IPS DF 6.9 (cell line): ENCODE measurements around the gene FPR2.

Source experiments
- DNase-seq: peaks from one replicate; pipeline ENCODE4 v3.0.0-alpha.2; 2013; ENCODE audit warnings: low read depth, low spot score
- H3K27ac ChIP-seq: one replicate; pipeline ENCODE4 v1.5.1; 2013; ENCODE audit warnings: low read length, control low read depth
- H3K27me3 ChIP-seq: 2 replicates; pipeline ENCODE4 v1.6.1; 2013; ENCODE audit warnings: mild to moderate bottlenecking, low read length; ENCODE audit not compliant: control insufficient read depth, insufficient read depth
- H3K36me3 ChIP-seq: 2 replicates; pipeline ENCODE4 v1.6.1; 2013; ENCODE audit warnings: low read length; ENCODE audit not compliant: control insufficient read depth, insufficient read depth
- H3K4me1 ChIP-seq: 2 replicates; pipeline ENCODE4 v1.6.1; 2013; ENCODE audit warnings: low read length; ENCODE audit not compliant: control insufficient read depth, insufficient read depth
- H3K4me3 ChIP-seq: 2 replicates; pipeline ENCODE4 v1.5.1; 2013; ENCODE audit warnings: mild to moderate bottlenecking, low read length
- H3K9me3 ChIP-seq: 2 replicates; pipeline ENCODE4 v1.6.1; 2013; ENCODE audit warnings: low read length, inconsistent platforms; ENCODE audit not compliant: control insufficient read depth, insufficient read depth
- WGBS: extraction: QIAGEN DNeasy Blood & Tissue Kit; methylation state at CpG from one replicate; pipeline ENCODE4 v1.1.7; 2013; ENCODE audit warnings: mixed read lengths, missing lambda C conversion rate; ENCODE audit not compliant: insufficient read length, insufficient coverage; 5-methylcytosine and 5-hydroxymethylcytosine counted together

Gene FPR2

DNA sequence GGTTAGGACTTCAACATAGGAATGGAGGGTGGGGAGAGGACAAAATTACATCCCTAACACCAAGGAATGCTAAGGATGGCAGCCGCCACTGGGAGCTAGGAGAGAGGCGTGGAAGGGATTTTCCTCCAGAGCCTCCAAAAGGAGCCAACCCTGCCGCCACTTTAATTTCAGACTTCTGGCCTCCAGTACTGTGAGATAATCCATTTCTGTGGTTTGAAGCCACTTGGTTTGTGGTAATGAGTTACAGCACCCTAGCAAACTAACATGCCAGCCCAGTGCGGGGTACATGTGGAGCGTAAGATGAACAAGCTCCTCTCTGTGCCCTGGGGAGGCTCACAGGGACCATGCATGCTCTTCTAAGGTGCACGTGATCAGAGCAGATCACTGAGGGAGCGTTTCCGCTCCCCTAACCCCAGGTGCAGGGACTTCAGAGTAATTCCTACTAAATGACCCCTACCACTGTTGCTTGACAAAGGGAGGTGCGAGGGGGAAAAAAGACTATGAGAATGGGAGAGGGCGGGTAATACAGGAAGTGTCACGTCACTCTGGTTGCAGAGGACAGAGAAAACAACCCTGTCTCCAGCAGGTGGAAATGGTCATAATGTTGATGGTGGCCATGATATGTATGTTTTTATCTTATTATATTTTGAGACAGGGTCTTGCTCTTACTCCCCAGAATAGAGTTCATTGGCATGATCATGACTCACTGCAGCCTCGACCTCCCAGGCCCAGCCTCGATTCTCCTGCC is 21.3 kb upstream of the FPR2 start:
- H3K4me1 ChIP-seq = no peaks in the 10 kb centered on the region
- H3K27me3 ChIP-seq = no peaks in the 10 kb centered on the region; the same call in 1 of the 2 replicates
- no peaks in the 10 kb centered on the region for H3K36me3 ChIP-seq
- H3K4me3 ChIP-seq = no peak overlapping the region
- no peak for DNase-seq
- WGBS = no CpG with 5 or more reads among the region's 13 CpGs
- no peaks in the 10 kb centered on the region for H3K9me3 ChIP-seq
- H3K27ac ChIP-seq = no peak overlapping the region

DNA sequence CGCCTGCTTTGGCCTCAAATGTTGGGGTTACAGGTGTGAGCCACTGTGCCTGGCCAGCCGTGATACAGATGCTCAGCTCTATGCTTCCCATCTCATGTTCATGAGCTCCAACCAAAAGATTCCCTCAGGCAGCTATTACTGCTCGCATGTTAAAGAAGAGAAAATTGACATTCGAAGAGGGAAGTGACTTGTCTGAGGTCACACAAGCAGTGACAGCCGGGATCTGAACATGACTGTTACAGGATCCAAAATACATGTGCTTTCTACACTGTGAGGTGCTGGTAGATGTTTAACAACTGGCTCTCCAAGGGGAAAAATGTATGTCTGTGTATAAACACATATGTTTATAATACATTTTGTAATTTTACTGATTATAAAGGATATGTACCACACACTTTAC is 20.6 kb upstream of the FPR2 start:
- H3K27ac ChIP-seq = no peak overlapping the region
- WGBS = no CpG with 5 or more reads among the region's 5 CpGs
- DNase-seq = no peak
- H3K9me3 ChIP-seq = no peaks in the 10 kb centered on the region
- no peaks in the 10 kb centered on the region for H3K36me3 ChIP-seq
- no peaks in the 10 kb centered on the region for H3K4me1 ChIP-seq
- no peaks in the 10 kb centered on the region; the same call in 1 of the 2 replicates for H3K27me3 ChIP-seq
- H3K4me3 ChIP-seq = no peak overlapping the region

DNA sequence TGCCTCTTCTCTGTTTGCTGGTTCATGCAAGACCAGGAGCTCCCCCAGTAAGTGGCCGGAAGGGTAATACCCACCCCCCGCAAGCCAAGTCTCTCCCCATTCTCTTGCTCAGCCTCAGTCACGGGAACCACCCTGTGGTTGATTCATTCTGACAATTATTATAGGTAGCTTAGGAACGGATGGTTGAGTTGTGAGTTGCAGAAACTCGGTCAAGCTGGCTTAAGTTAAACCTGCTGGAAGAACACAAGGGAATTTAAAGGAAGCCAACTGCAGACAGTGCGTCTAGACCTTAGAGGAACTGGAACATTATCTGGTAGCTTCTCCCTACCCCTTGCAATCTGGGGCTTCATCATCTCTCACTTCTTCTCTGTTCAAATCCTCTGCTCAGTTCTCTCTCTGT is 18.2 kb upstream of the FPR2 start:
- Histone ChIP-seq H3K4me3 (no peak overlapping the region), H3K36me3 (no peaks in the 10 kb centered on the region), H3K27me3 (no peaks in the 10 kb centered on the region), H3K9me3 (no peaks in the 10 kb centered on the region), H3K4me1 (no peaks in the 10 kb centered on the region), H3K27ac (no peak overlapping the region)
- no CpG with 5 or more reads among the region's 6 CpGs for WGBS
- DNase-seq = no peak

DNA sequence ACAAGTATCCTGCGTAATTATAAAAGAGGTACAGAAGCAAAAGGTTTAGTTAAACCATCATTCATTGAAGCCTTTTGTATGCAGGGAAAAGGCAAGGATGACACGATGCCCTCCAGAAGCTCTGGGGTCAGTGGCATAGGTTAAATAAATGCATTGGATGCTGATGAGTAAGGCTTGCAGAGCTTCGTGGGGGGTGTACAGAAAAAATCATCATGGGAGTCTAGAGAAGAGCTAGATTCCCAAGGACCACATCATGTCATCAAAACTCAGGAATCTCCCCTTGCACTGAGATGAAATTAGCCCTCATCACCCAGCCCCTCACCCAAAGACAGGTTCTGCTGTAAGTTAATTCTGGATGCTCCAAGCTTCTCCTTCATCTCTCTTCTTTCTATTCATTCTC is 17.6 kb upstream of the FPR2 start:
- WGBS = no CpG with 5 or more reads among the region's 3 CpGs
- no peak overlapping the region for H3K27ac ChIP-seq

DNA sequence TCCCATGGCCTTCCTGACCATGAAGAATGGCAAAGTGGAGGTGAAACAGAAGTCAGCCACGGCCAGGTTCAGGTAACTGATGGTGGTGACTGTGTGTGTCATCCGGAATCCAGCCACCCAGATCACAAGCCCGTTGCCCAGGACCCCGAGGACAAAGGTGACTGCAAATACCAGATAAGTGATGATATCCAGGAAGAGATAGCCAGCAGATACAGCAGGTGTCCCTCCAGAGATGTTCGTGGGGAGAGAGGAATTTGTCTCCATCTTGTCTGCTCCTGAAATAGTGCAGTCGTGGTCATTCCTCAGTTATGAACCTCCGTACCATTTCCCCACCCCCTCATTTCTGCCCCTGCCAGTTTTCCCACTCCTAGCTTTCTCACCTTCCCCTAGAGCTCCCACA is 14.2 kb upstream of the FPR2 start:
- H3K27ac ChIP-seq = no peak overlapping the region
- H3K4me3 ChIP-seq = no peak overlapping the region
- H3K9me3 ChIP-seq = no peaks in the 10 kb centered on the region
- H3K4me1 ChIP-seq = no peaks in the 10 kb centered on the region
- no CpG with 5 or more reads among the region's 7 CpGs for WGBS
- H3K27me3 ChIP-seq = no peaks in the 10 kb centered on the region
- DNase-seq = no peak
- no peaks in the 10 kb centered on the region for H3K36me3 ChIP-seq

More for the DNA sequence above, 17.6 kb upstream of the FPR2 start:
- Histone ChIP-seq H3K36me3 (no peaks in the 10 kb centered on the region), H3K4me3 (no peak overlapping the region), H3K27me3 (no peaks in the 10 kb centered on the region), H3K9me3 (no peaks in the 10 kb centered on the region), H3K4me1 (no peaks in the 10 kb centered on the region)
- no peak for DNase-seq

DNA sequence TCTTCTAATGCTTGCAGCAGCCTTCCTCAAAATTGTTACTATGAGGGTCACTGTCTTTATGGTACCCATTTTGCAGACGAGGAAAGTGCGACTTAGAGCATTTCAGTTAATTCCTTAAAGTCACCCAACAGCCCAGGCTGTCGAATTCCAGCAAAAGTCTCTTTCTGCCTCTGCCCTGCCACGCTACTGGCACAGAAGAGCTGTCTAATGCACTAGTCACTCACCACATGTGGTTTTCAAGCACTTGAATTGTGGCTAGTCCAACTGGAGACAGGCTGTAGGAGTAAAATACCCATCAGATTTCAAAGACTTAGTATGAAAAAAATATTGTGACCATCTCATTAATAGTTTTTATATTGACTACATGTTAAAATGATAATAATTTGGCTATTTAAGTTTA is 11.0 kb upstream of the FPR2 start:
- DNase-seq = no peak
- Histone ChIP-seq H3K4me3 (no peak overlapping the region), H3K27ac (no peak overlapping the region), H3K36me3 (no peaks in the 10 kb centered on the region), H3K27me3 (no peaks in the 10 kb centered on the region), H3K4me1 (no peaks in the 10 kb centered on the region), H3K9me3 (no peaks in the 10 kb centered on the region)
- no CpG with 5 or more reads among the region's 4 CpGs for WGBS

DNA sequence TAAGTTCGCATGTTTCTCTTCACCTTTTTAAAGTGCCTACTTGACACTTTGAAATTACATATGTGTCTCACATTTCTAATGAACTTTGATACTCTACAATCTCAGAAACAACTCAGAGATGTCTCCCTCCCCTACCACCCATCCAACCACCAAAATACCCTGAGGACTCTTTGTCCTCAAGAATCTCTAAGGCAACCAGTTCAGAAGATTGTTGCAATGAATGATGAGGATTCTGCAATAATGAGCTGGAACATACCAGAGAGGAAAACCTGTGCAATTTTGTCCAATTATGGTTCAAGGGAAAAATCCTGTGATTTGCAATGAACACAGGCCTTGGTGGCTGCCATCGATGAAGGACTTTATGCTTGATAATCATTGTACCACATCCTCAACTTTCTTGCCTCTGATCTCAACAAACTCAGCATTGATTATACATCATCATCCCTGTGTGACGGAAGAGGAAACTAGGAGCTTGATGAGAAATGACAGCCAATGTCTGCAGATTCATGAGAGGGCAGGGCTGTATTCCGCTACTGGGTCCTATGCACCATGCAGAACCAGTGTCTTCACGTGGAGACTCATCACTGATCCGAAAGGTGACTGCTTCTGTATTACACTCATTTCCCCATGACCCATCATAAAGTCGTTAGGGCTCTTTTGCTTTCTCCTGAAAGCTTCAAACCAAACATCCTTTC is 10.4 kb upstream of the FPR2 start:
- H3K4me3 ChIP-seq = no peak overlapping the region
- H3K36me3 ChIP-seq = no peaks in the 10 kb centered on the region
- no peaks in the 10 kb centered on the region for H3K4me1 ChIP-seq
- H3K27me3 ChIP-seq = no peaks in the 10 kb centered on the region
- WGBS = no CpG with 5 or more reads among the region's 7 CpGs
- no peak for DNase-seq
- no peaks in the 10 kb centered on the region for H3K9me3 ChIP-seq
- no peak overlapping the region for H3K27ac ChIP-seq

DNA sequence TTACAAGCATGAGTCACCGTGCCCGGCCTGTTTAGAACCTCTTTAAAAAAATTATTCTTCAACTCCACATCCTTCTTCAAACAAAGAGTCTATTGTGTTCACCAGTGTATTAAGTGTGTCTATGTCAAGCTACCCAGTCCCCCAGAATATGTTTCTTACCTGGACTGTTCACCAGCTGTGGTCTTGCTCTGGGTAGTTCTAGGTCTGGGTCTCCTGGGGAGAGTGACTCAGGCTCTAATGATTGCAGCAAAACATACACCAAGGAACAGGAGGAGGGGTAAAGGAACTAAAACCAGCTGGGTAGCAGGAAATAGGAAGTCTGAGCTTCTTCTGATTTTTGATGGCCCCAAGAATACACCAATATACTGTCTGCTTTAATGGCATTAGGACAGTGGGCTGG is 9.3 kb upstream of the FPR2 start, which contains the start of gene FPR1:
FPR1 (minus strand) TSS at position 224 of the 400 bp plus-strand sequence. CDS start 4,884 bp downstream, outside the sequence.
- DNase-seq = no peak
- H3K36me3 ChIP-seq = no peaks in the 10 kb centered on the region
- H3K27me3 ChIP-seq = no peaks in the 10 kb centered on the region
- H3K9me3 ChIP-seq = no peaks in the 10 kb centered on the region
- no CpG with 5 or more reads among the region's 2 CpGs for WGBS
- H3K4me1 ChIP-seq = no peaks in the 10 kb centered on the region
- no peak within 1 kb of the TSS for H3K27ac ChIP-seq
- no peak within 1 kb of the TSS for H3K4me3 ChIP-seq

DNA sequence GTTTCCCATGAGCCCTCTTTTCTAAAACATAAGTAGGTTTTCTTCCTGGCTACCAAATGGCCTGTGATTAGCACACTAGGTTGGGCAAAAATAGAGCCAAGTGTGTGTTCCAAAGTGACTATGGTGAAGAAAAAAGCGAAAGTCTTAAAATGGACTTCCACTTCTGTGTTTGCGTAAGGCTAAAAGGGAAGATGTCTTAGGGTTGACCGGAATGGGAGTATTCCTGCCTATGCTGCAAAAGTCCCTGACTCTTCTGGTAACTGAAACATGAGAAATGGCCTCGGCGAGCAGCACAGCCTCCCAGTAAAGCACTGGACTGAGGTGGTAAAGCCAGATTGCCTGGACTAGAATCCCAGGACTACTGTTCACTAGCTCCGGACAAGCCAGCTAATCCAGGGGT is 6.9 kb upstream of the FPR2 start:
- no peaks in the 10 kb centered on the region for H3K27me3 ChIP-seq
- no peak for DNase-seq
- no peaks in the 10 kb centered on the region for H3K36me3 ChIP-seq
- H3K4me1 ChIP-seq = no peaks in the 10 kb centered on the region
- H3K4me3 ChIP-seq = no peak overlapping the region
- WGBS = no CpG with 5 or more reads among the region's 6 CpGs
- H3K9me3 ChIP-seq = no peaks in the 10 kb centered on the region
- H3K27ac ChIP-seq = no peak overlapping the region

DNA sequence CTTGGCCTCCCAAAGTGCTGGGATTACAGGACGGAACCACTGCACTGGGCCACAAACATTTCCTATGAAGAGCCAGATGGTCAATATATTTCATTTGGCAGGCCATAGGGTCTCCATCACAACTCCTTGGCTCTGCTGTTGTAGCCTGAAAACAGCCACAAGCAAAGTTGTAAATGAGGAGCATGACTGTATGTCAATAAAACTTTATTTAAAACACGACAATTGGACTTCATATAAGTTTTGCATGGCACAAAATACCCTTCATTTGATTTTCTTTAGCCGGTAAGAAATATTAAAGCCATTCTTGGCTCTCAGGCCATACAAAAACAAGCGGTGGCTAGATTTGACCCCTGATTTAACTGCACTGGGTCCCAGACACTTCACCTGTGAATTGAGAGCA is 6.2 kb upstream of the FPR2 start:
- H3K4me3 ChIP-seq = no peak overlapping the region
- no CpG with 5 or more reads among the region's 4 CpGs for WGBS
- H3K4me1 ChIP-seq = no peaks in the 10 kb centered on the region
- H3K9me3 ChIP-seq = no peaks in the 10 kb centered on the region
- H3K27me3 ChIP-seq = no peaks in the 10 kb centered on the region
- no peaks in the 10 kb centered on the region for H3K36me3 ChIP-seq
- no peak overlapping the region for H3K27ac ChIP-seq
- no peak for DNase-seq
